ENCODE measurements around the gene H3-3A.

H3-3A gene

DNA sequence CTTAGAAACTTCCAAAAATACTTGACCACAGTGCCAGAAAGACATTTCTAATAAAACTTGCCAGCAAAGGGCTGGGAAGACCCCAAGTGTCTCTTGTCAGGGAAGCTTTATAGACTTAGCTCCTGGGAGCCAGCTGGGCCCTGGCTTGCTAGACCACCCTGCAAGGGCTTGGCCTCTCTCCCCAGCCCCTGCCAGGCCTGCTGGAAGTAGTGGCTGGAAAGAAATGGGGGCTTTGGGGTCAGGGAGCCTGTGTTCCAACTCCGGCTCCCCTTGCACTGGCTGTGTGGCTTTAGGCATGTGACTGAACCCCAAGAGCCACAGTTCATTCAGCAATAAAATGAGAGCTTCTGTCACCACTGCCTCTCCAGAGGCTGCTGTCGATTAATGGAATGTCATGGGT lies 31.1 kb downstream of the H3-3A start:
- H3K4me3 ChIP-seq (ENCODE audit: low read length): no peak overlapping the region
- no peak for DNase-seq (ENCODE audit: low read depth)
- TF ChIP-seq, protein P1, sequence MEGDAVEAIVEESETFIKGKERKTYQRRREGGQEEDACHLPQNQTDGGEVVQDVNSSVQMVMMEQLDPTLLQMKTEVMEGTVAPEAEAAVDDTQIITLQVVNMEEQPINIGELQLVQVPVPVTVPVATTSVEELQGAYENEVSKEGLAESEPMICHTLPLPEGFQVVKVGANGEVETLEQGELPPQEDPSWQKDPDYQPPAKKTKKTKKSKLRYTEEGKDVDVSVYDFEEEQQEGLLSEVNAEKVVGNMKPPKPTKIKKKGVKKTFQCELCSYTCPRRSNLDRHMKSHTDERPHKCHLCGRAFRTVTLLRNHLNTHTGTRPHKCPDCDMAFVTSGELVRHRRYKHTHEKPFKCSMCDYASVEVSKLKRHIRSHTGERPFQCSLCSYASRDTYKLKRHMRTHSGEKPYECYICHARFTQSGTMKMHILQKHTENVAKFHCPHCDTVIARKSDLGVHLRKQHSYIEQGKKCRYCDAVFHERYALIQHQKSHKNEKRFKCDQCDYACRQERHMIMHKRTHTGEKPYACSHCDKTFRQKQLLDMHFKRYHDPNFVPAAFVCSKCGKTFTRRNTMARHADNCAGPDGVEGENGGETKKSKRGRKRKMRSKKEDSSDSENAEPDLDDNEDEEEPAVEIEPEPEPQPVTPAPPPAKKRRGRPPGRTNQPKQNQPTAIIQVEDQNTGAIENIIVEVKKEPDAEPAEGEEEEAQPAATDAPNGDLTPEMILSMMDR (IDR thresholded peaks at IDR 0.05; ENCODE audit: insufficient read depth, low read depth, low read length, missing control alignments): no peak

DNA sequence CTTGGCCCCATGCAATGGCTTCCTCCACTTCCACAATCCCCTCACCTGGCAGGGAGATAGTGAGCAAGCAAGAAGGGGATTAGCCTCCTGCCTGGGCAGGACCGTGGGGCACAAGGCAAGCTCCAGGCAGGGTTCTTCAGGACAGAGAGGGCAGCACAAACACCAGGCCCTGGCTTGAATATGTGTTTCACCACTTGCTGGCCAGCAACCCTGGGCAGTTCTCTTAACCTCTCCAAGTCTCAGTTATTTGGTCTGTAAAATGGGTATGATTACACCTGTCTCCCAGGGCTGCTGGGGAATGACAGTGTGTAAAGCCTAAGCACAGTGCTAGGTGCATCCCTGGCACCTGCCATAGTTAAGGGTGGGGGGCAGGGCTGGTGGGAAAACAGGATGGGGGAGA lies 31.9 kb downstream of the H3-3A start:
- DNase-seq (ENCODE audit: low read depth): no peak
- H3K4me3 ChIP-seq (ENCODE audit: low read length): no peak overlapping the region
- TF ChIP-seq, protein P1 (IDR thresholded peaks at IDR 0.05; ENCODE audit: insufficient read depth, low read depth, low read length, missing control alignments): no peak

DNA sequence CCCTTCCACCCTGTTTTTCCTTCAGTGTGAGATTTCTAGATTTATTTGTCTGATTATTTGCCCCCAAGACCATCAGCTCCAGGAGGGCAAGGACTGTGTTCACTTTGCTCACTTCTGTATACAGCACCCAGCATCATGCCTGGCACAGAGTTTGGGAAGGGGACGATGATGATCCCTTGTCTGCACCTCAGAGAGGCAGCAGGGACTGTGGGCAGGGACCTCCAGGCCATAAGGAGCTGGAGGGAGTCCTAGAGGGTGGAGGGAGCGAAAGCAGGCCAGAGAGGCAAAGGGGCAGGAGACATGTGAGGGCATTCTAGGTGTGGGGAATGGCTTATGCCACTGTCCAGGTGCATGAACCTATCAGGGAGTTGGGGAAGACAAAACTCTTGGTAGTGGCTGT lies 32.8 kb downstream of the H3-3A start:
- TF ChIP-seq, protein P1 (IDR thresholded peaks at IDR 0.05; ENCODE audit: insufficient read depth, low read depth, low read length, missing control alignments): no peak
- no peak for DNase-seq (ENCODE audit: low read depth)
- H3K4me3 ChIP-seq (ENCODE audit: low read length): no peak overlapping the region

DNA sequence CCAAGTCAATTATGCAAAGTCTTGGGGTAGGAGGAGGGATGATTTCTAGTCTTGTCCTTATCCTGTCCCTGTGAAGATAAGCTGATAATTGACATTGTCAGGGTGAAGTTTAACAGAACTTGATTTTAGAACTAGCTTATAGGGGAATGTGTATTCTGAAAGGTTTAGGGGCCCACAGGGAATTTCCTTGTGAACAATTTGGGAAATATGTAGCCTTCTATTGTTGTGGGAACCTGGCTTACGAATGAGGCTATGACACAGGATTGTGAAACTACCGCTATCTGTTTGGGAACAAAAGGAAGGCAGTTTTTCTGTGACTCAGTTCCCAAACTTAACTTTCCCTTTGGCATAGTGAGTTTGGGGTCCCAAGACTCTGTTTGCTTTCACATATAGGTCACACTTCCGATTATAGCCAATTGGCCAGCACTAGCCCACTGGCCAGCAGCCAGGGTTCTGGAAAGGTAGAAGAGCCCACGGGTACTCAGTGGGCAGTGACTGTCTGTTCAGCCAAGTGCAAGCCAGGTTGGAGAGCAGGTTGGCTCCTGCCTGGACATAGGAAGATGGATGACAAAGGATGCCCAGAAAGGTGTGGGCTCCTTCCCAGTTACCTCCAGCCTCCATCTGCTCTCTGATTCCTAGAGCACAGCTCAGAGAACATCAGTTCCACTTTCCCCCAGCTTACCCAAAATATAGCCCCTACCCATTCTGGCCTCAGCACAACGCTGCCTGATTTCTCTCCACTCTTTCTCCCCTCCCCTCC lies 35.5 kb downstream of the H3-3A start:
- H3K4me3 ChIP-seq (ENCODE audit: low read length): no peak overlapping the region
- peak; percentile 94 for DNase-seq (ENCODE audit: low read depth)
- TF ChIP-seq, protein P1 (IDR thresholded peaks at IDR 0.05; ENCODE audit: insufficient read depth, low read depth, low read length, missing control alignments): no peak

DNA sequence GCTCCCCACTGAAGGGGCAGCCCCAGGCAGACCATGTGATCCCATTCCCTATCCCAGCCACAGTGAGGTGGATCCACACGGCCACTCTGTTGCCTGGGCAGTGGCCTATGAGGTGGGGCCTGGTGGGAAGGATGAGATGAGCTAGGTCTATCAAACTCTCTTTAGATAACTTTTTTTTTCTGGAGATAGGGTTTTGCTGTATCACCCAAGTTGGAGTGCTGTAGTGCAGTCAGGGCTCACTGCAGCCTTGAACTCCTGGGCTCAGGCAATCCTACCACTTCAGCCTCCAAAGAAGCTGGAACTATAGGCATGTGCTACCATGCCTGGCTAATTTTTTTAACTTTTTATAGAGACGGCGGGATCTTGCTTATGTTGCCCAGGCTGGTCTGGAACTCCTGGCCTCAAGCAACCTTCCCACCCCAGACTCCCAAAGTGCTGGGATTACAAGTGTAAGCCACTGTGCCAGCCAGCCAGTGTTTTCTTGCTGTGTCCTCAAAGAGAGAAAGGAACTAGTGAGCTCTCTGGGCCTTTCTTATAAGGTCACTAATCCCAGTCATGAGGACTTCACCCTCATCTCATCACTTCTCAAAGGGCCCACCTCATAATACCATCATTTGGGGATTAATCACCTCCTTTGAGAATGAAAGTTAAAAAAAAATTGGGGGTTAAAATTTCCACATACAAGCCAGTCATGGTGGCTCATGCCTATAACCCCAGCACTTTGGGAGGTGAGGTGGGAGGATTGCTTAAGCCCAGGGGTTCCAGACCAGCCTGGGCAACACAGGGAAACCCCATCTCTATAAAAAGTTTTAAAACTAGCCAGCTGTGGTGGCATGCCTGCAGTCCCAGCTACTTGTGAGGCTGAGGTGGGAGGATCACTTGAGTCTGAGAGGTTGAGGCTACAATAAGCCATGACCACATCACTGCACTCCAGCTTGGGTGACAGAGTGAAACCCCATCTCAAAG lies 36.6 kb downstream of the H3-3A start:
- peak; percentile 49 for DNase-seq (ENCODE audit: low read depth)
- TF ChIP-seq, protein P1 (IDR thresholded peaks at IDR 0.05; ENCODE audit: insufficient read depth, low read depth, low read length, missing control alignments): no peak
- no peak overlapping the region for H3K4me3 ChIP-seq (ENCODE audit: low read length)

DNA sequence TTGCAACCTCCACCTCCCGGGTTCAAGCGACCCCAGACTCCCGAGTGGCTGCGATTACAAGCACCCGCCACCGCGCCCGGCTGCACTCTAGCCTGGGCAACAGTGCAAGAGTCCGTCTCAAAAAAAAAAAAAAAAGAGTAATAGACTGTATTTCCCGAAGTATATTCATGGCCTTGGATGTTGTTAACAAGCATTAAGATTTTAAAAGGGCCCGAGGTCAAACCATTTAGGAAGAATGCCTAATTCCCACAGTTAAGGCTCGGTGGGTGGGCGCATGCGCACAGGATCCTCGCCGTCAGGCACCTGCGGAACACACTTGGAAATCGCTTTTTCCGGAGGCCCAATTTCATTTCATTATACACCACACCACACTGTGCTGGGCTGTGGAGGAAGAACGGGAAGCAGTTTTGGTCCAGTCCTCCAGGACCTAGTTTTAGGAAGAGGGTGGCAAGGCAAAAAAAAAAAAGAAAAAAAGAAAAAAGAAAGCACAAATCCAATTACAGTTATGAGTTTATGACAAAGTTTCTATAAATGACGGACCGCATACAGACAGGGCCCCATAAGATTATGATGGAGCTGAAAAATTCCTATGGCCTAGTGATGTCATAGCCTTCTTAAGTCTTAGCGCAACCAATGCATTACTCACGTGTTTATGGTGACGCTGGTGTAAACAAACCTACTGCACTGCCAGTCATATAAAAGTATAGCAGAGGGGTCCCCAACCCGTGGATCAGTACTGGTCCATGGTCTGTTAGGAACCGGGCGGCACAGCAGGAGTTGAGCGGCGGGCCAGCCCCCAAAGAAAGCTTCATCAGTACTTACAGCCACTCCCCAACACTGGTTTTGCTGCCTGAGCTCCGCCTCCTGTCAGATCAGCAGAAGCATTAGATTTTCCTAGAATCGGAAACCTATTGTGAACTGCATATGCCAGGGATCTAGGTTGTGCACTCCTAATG lies 38.2 kb downstream of the H3-3A start:
- peak overlapping the region; percentile 33 for H3K4me3 ChIP-seq (ENCODE audit: low read length)
- DNase-seq (ENCODE audit: low read depth): peak; percentile 74
- TF ChIP-seq, protein P1 (IDR thresholded peaks at IDR 0.05; ENCODE audit: insufficient read depth, low read depth, low read length, missing control alignments): no peak
